Measurements from ENCODE around the gene PPP1R2.
A peak's percentile ranks its signal among the peaks of the same experiment; 100 is the strongest.

PPP1R2 gene

DNA sequence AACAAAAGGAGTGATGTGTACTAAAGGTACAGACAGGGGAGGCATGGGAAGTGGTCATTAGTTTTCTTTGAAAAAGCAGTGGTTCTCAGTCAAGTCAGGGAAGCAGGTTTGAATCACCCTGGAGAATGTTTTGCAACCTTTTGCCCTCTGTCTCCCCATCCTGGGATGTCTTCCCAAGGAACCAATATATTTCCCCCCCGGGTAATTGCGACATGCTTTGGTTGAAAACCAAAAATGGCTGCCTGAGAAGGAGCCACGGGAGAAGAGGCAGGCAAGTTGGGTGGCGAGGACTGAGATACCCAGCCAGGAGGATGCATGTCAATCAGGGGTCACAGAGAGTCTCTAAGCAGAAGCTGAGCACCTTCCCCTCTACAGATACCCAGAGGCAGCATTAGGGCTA, 20.2 kb upstream of the PPP1R2 start:
- DNase-seq: no peak

DNA sequence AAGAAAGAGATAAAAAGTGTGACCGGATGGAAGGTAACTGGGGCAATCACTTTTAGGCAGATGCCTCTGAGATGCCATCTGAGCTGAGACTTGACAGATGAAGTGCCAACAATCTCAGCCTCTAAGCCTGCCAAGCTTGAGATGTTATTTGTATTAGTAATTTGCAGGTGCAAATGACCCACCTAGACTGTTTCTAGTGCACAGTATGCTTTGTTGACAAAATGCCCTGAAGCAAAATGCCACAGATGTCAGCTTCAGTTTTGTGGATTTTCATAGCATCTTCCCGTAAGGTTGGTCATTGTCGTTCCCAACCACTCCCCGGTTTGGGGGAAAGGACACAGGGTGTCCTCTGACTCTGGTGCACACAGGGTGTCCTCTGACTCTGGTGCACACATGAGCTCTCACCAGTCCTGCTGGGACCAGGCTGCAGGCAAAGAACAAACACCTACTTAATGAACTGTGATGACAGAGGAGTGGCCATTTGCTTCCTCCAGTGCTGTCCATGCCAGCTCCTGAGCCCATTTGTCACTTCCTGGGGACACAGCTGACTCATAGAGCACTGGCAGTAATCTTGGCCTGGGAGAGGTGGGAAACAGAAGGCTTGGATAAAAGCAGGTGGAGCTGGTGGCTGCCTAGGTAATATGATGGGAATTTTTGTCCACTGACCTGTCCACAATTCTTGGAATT, 16.7 kb upstream of the PPP1R2 start:
- DNase-seq: no peak

DNA sequence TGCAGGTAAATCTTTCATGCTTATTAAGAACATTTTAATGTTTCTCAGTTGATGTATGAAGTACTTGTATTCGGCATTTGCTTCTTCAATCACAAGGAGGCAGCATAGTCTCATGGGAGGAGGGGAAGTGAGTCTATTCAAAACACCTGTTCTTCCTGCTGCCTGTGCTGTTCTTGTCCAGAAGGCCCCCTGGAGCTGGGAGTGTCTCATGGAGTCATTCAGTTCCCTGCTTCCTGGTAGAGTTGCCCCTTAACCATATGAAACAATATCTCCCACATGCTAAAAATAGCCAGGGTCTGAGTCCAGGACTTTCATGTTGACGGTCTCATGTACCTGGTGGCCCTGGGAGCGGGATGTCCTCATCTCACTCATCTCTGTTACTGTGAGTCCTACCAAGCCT, 15.5 kb upstream of the PPP1R2 start:
- peak; percentile 63 for DNase-seq

GRCh38 chr3:195557322-195557721, 14.2 kb upstream of the PPP1R2 start:
- DNase-seq: no peak

GRCh38 chr3:195556390-195556789, 13.3 kb upstream of the PPP1R2 start:
- no peak for DNase-seq

- no peak for DNase-seq
Observed at GRCh38 chr3:195555110-195555509, 12.0 kb upstream of the PPP1R2 start.

GRCh38 chr3:195554458-195554857, 11.3 kb upstream of the PPP1R2 start:
- DNase-seq: no peak

DNA sequence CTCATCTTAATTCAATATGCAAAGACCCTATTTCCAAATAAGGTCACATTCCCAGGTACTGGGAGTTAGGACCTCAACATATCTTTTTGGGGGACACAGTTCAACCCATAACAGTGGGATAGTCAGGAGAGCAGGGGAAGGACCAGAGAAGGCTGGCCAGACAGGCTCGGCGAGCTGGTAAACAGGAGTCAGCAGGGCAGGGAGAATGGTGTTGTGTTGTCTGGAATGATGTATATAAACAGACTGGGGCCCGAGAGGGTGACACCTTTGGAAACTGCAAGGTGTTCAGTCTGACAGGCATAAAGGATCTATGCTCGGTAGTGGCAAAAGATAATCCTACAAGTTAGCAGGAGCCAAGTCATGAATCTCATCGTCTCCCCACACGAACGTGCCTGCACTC, 10.1 kb upstream of the PPP1R2 start:
- no peak for DNase-seq

DNA sequence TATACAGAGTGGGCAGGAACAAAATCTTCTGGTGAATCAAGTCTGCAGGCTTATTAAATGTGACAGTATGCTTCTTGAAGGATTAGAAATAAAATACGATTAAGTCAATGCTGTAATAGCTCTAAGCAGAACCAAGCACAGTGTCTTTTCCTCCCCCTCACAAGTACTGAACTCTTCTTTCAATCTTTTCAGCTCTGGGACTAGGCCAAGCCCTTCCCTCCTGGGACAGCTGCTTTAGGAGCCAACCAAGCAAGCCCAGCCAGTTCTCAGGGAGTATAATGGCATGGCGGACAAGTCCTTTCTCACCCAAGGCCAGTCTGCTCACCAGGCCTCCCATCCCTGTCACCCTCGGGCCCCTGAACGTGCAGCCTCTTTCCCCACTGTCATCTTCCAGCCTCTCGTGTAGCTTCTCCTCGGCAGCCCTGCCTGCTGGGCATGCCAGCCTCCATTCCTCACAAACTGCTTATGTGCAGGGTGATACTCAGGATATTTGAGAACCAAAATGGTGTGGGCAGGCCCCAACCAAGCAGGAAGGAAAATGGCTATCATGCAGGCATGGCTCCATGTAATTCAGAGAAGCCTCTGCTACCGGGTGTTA, 8.4 kb upstream of the PPP1R2 start:
- DNase-seq: no peak

GRCh38 chr3:195550723-195551122, 7.6 kb upstream of the PPP1R2 start:
- no peak for DNase-seq

DNA sequence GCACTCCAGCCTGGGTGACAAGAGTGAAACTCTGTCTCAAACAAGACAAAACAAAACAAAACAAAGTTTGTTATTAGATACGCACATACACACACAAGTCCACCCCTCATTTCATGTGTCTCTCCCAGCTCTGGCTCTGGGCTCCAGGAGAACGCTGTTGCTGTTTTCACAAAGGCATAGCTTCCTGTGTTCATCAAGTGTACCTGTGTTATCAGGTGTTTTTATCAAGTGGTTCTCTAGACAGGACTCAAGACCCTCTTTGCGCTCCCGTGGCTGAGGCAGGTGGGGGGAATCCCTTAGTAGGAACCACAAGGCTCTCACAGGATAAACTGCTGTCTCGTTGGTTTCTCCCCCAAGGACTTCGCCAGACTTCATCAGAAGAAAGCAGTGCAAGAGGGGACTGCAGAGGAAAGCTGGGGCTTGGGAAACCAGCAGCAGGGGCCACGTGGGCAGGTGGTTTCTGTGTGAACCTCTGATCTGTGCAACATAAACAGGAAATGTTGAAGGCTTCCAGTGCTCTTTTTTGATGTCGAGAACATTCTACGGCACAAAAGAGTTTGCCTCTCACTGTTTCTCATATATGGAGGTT, 6.9 kb upstream of the PPP1R2 start:
- DNase-seq: no peak

DNA sequence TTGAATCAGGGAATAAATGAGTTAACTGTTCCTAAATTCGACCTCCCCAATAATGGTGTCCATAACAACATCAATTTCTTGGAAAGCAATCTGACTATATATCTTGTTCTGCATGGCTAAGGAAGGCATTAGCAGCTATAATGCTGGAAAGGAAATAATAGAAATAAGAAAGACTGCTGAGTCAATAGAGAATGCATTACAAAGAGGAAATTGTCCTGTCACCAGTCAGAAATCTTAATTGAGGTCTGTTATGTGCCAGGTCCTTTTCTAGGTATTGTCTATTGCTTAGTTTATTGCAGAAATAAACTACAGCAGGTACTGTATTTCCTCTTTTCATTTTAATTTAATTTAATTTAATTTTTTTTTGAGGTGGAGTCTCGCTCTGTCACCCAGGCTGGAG, 5.9 kb upstream of the PPP1R2 start:
- no peak for DNase-seq

DNA sequence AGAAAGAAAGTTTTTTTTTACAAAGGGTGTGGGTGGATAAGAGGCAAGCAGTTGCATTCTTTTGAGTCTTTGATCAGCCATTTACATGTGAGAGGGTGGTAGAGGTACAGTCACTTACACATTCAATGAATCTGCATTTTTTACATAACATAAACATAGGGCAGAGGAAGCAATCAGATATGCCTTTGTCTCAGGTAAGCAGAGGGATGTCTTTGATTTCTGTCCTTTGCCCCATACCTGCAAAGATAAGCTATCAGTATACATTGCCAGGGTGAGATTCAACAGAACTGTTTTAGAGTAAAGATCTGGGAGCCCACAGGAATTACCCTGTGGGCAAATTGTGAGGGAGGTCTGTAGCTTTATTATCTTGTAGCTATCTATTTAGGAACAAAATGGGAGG, 5.4 kb upstream of the PPP1R2 start:
- DNase-seq: no peak

DNA sequence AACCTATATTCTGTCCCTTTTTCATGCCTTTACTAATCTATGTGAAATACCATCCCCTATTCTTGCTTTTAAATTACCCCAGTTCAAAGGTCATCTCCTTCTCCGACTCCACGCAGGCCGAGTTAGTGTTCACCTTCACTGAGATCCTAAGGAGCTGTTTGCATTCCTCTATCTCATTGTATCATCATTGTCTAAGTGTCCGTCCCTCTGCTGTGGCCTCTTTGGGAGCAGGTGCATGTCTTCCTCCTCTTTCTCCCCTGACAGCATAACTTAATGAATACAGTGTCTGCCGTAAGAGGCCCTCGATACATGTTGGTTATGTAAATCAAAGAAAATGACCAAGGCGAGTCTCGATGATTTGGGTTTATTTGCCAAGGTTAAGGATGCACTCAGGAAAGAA, 4.9 kb upstream of the PPP1R2 start:
- DNase-seq: no peak

GRCh38 chr3:195546130-195546560, 3.0 kb upstream of the PPP1R2 start:
- DNase-seq: no peak

- no peak for DNase-seq
Observed at GRCh38 chr3:195544634-195545033, 1.5 kb upstream of the PPP1R2 start.

DNA sequence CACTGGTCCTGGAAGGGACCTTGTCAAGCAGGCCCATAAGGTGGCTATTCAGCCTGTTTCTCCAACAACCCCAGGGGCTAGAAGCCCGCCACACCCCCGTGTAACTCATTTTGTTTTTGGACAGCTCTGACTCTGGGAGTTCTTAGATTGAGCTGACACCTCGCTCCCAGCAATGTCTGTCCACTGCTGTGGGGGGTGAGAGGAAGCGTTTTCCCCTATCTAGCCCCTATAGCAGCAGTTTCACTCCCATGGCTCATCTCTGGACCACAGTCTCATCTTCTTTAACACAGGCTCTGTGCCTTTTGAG, 1.1 kb upstream of the PPP1R2 start:
- DNase-seq: no peak

- DNase-seq: no peak
Observed at GRCh38 chr3:195543500-195544229, 540 bp upstream of the PPP1R2 start.

GRCh38 chr3:195542316-195542697, 818 bp downstream of the PPP1R2 start:
- DNase-seq: no peak

- no peak for DNase-seq
Observed at GRCh38 chr3:195540511-195540910, 2.6 kb downstream of the PPP1R2 start.

- DNase-seq: no peak
Observed at GRCh38 chr3:195540027-195540426, 3.1 kb downstream of the PPP1R2 start.

DNA sequence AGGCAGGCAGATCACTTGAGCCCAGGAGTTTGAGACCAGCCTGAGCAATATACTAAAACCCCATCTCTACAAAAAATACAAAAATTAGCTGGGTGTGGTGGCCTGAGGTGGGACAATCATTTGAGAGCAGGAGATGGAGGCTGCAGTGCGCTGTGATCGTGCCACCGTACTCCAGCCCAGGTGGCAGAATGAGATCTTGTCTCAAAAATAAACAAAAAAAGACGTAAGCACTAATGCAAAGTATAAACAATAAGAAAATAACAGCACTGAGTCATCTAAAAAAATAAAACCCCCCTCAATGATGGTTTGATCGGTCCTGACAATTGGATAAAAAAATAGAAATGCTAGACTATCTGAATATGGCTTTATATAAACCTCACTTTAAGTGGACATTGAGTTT, 3.6 kb downstream of the PPP1R2 start:
- DNase-seq: no peak

DNA sequence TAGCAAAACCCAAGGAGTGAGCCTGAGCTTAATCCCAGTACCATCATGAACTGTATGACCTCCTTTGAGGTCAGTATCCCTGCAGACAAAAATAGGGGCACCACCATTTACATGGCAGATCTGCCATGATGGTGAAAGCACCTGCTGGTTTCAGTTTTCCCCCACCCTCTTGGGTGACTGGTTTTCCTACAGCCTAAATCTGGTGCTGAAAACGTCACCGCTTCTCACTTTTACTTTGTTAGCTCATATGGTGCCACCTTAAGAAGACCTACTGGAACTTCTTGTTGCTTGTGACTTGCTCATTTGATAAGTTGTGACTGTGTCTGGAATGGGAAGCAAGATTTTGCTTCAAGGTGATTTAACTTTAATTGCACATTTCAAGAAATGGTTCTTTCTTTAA, 5.1 kb downstream of the PPP1R2 start:
- no peak for DNase-seq

DNA sequence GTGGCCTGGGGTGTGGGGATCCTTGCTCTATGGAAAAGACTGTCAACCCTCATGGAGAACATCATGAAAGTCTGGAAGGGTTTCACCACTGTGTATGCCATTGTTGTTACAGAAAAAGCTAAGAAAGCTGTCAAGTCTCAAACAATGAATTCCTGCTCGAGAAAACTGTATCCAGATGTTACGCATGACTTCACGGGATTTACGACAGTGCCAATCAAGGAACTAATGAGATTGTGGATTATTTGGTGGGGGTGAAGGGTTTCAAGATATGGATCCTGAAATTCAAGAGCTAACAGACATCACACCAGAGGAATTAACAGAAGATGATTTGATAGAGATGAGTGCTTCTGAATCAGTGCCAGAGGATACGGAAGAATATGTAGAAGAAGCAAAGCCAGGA, 7.8 kb downstream of the PPP1R2 start:
- no peak for DNase-seq

Measured in DMS 273 treated with DMSO at 0.1 percent for 48 hours (cell line).